PFSK-1 (cell line): ENCODE measurements around the gene ACAP2.

Experiments
- POLR2AphosphoS5 ChIP-seq: IDR thresholded peaks from 2 replicates; pipeline ENCODE4 v1.6.1; 2012; ENCODE audit warnings: low read depth, mild to moderate bottlenecking, control low read depth, low read length, moderate library complexity
- SIN3A ChIP-seq: IDR thresholded peaks from 2 replicates; pipeline ENCODE4 v1.6.1; 2012; ENCODE audit warnings: mild to moderate bottlenecking, low read length, moderate library complexity, borderline replicate concordance; ENCODE audit not compliant: insufficient read depth
- TAF1 ChIP-seq: IDR thresholded peaks from 2 replicates; pipeline ENCODE4 v1.6.1; 2012; ENCODE audit warnings: low read length, control low read depth, borderline replicate concordance; ENCODE audit not compliant: insufficient read depth
- TF ChIP-seq, protein P1 (sequence below), 2 experiments: IDR thresholded peaks; 2 replicates each; pipeline versions ENCODE4 v1.6.1 to v1.8.0; 2011 to 2012; ENCODE audit warnings: low read depth in 2 of 2, low read length in 2 of 2, control low read depth in 1 of 2, inconsistent platforms in 1 of 2, mild to moderate bottlenecking in 1 of 2, moderate library complexity in 1 of 2; ENCODE audit not compliant: insufficient read depth in 1 of 2

DNA sequence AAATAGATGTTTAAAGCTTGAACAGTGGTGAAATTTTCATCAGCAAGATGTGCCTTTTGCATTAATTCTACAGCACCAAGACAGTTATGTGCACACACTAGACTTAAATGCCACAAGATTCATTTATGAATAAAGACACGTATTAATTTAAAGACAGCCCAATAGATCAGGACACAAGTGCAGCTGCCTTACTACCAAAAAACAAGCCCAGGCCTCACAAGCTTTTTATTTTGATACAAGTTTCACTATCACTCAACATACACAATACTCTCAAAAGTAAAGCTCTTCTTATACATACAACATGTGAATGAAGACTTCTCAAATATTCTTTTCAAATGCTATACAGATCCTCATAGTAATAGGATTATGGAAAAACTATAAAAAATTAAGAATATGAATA is 2.4 kb downstream of the ACAP2 start:
- no peak for TF ChIP-seq POLR2AphosphoS5
- no peak for TF ChIP-seq SIN3A
- TF ChIP-seq TAF1 = no peak
- TF ChIP-seq, protein P1, sequence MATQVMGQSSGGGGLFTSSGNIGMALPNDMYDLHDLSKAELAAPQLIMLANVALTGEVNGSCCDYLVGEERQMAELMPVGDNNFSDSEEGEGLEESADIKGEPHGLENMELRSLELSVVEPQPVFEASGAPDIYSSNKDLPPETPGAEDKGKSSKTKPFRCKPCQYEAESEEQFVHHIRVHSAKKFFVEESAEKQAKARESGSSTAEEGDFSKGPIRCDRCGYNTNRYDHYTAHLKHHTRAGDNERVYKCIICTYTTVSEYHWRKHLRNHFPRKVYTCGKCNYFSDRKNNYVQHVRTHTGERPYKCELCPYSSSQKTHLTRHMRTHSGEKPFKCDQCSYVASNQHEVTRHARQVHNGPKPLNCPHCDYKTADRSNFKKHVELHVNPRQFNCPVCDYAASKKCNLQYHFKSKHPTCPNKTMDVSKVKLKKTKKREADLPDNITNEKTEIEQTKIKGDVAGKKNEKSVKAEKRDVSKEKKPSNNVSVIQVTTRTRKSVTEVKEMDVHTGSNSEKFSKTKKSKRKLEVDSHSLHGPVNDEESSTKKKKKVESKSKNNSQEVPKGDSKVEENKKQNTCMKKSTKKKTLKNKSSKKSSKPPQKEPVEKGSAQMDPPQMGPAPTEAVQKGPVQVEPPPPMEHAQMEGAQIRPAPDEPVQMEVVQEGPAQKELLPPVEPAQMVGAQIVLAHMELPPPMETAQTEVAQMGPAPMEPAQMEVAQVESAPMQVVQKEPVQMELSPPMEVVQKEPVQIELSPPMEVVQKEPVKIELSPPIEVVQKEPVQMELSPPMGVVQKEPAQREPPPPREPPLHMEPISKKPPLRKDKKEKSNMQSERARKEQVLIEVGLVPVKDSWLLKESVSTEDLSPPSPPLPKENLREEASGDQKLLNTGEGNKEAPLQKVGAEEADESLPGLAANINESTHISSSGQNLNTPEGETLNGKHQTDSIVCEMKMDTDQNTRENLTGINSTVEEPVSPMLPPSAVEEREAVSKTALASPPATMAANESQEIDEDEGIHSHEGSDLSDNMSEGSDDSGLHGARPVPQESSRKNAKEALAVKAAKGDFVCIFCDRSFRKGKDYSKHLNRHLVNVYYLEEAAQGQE (IDR thresholded peaks at IDR 0.05; ENCODE audit: insufficient read depth in 1 of 2, low read depth in 2 of 2, low read length in 2 of 2) = no peak
